ENCODE results near the gene SNORC.

DNA sequence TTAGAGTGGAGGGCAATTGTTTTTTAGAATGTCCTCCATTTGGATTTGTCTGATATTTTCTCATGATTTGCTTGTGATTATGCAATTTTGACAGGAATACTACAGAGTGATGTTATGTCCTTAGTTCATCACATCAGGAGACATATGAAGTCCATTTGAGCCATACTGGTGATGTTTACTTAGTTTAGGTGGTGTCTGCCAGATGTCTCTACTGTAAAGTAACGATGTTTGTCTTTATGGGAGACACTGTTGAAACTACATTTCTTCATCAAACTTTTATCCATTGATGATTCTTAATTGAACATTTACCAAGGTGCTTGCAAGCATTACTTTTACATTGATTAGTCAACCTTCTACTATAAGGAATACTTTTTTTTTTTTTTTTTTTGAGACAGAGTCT is 4.9 kb upstream of the SNORC start:
- TF ChIP-seq, protein P1, sequence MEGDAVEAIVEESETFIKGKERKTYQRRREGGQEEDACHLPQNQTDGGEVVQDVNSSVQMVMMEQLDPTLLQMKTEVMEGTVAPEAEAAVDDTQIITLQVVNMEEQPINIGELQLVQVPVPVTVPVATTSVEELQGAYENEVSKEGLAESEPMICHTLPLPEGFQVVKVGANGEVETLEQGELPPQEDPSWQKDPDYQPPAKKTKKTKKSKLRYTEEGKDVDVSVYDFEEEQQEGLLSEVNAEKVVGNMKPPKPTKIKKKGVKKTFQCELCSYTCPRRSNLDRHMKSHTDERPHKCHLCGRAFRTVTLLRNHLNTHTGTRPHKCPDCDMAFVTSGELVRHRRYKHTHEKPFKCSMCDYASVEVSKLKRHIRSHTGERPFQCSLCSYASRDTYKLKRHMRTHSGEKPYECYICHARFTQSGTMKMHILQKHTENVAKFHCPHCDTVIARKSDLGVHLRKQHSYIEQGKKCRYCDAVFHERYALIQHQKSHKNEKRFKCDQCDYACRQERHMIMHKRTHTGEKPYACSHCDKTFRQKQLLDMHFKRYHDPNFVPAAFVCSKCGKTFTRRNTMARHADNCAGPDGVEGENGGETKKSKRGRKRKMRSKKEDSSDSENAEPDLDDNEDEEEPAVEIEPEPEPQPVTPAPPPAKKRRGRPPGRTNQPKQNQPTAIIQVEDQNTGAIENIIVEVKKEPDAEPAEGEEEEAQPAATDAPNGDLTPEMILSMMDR (IDR thresholded peaks at IDR 0.05; ENCODE audit: low read depth, low read length, missing input control): no peak
- TF ChIP-seq RXRA (IDR thresholded peaks at IDR 0.05) (no peak), RAD21 (IDR thresholded peaks at IDR 0.05) (no peak), TAF1 (conservative IDR thresholded peaks at IDR 0.05) (no peak), SP1 (IDR thresholded peaks at IDR 0.05) (no peak), YY1 (IDR thresholded peaks at IDR 0.05) (no peak), JUND (IDR thresholded peaks at IDR 0.05) (no peak), FOXA1 (IDR thresholded peaks at IDR 0.05) (no peak)
- TF ChIP-seq, protein P2, sequence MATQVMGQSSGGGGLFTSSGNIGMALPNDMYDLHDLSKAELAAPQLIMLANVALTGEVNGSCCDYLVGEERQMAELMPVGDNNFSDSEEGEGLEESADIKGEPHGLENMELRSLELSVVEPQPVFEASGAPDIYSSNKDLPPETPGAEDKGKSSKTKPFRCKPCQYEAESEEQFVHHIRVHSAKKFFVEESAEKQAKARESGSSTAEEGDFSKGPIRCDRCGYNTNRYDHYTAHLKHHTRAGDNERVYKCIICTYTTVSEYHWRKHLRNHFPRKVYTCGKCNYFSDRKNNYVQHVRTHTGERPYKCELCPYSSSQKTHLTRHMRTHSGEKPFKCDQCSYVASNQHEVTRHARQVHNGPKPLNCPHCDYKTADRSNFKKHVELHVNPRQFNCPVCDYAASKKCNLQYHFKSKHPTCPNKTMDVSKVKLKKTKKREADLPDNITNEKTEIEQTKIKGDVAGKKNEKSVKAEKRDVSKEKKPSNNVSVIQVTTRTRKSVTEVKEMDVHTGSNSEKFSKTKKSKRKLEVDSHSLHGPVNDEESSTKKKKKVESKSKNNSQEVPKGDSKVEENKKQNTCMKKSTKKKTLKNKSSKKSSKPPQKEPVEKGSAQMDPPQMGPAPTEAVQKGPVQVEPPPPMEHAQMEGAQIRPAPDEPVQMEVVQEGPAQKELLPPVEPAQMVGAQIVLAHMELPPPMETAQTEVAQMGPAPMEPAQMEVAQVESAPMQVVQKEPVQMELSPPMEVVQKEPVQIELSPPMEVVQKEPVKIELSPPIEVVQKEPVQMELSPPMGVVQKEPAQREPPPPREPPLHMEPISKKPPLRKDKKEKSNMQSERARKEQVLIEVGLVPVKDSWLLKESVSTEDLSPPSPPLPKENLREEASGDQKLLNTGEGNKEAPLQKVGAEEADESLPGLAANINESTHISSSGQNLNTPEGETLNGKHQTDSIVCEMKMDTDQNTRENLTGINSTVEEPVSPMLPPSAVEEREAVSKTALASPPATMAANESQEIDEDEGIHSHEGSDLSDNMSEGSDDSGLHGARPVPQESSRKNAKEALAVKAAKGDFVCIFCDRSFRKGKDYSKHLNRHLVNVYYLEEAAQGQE (IDR thresholded peaks at IDR 0.05): no peak
- TF ChIP-seq, protein P3, sequence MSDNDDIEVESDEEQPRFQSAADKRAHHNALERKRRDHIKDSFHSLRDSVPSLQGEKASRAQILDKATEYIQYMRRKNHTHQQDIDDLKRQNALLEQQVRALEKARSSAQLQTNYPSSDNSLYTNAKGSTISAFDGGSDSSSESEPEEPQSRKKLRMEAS (IDR thresholded peaks at IDR 0.05): no peak

Measured in liver (tissue), 3 donors.